Measurements from ENCODE around the gene DTX3L. TPM values are rescaled to one million over a fixed set of nuclear protein-coding genes. Genes with fewer than 3 reads are reported as not detected.
"Not testable (repeated sequence)": the region's sequence is repeated elsewhere in the genome, so short reads cannot be mapped to it uniquely, and the experiment has no call there.

DTX3L gene
- total and polyA plus RNA-seq, 2 experiments from 2014 or later: 0.04 to 0.33 TPM

GRCh38 chr3:122559906-122560305 is 4.2 kb upstream of the DTX3L start:
- Histone ChIP-seq H3K27me3 (peaks cover 7% of the 10 kb centered on the region), H3K27ac (no peak overlapping the region), H3K36me3 (no peaks in the 10 kb centered on the region), H3K4me1 (ENCODE audit: low read depth) (no peaks in the 10 kb centered on the region), H3K9me3 (ENCODE audit: low read depth) (no peaks in the 10 kb centered on the region), H3K4me3 (no peak overlapping the region)
- TF ChIP-seq, protein P1, sequence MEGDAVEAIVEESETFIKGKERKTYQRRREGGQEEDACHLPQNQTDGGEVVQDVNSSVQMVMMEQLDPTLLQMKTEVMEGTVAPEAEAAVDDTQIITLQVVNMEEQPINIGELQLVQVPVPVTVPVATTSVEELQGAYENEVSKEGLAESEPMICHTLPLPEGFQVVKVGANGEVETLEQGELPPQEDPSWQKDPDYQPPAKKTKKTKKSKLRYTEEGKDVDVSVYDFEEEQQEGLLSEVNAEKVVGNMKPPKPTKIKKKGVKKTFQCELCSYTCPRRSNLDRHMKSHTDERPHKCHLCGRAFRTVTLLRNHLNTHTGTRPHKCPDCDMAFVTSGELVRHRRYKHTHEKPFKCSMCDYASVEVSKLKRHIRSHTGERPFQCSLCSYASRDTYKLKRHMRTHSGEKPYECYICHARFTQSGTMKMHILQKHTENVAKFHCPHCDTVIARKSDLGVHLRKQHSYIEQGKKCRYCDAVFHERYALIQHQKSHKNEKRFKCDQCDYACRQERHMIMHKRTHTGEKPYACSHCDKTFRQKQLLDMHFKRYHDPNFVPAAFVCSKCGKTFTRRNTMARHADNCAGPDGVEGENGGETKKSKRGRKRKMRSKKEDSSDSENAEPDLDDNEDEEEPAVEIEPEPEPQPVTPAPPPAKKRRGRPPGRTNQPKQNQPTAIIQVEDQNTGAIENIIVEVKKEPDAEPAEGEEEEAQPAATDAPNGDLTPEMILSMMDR (IDR thresholded peaks at IDR 0.05; ENCODE audit: low read depth, low read length): no peak
- DNase-seq (ENCODE audit: low read depth in 1 of 2, low spot score in 1 of 2): no peak

DNA sequence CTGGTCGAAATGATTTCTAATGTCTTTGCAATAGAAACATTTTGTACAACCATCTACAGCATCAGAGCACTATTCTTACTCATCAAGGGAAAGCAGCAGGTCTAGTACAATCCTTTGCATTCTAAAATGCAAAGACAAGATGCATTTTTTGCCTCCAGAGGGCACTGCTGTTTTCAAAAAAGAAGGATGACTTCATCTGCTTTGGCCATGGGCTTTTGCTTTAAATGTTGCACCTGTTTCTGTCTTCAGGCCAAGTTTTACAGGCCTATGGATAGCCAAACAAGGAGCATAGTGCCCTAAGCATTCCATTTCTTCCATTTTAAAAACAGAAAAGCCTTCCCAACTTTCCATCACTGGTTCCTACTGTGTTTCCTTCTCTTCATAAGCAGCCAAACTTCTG is 3.5 kb upstream of the DTX3L start:
- Histone ChIP-seq H3K4me3 (no peak overlapping the region), H3K27ac (no peak overlapping the region), H3K27me3 (peaks cover 10% of the 10 kb centered on the region), H3K36me3 (no peaks in the 10 kb centered on the region), H3K4me1 (ENCODE audit: low read depth) (no peaks in the 10 kb centered on the region), H3K9me3 (ENCODE audit: low read depth) (no peaks in the 10 kb centered on the region)
- DNase-seq (ENCODE audit: low read depth in 1 of 2, low spot score in 1 of 2): peak; percentile 60 to 76
- TF ChIP-seq, protein P1 (IDR thresholded peaks at IDR 0.05; ENCODE audit: low read depth, low read length): peak; percentile 59

- H3K9me3 ChIP-seq (ENCODE audit: low read depth): no peaks in the 10 kb centered on the region
Observed at GRCh38 chr3:122562923-122563716, 1.0 kb upstream of the DTX3L start.

DNA sequence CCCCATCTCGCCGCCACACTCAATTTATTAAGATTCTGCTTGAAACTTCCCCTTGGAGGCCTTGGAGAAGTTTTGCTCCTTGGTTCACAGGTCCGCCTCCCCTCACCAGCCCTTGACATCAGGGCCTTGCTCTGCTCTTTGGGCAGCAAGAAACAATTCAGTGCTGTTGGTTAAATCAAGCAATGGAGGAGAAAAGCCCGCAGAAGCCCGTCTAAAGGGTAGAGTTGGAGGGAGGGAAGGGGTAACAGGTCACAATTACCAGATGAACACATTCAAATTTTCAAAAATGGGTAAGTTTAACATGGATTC is 467 bp upstream of the DTX3L start:
- no peak overlapping the region for H3K4me3 ChIP-seq
- H3K4me1 ChIP-seq (ENCODE audit: low read depth): no peaks in the 10 kb centered on the region
- H3K27ac ChIP-seq: no peak overlapping the region
- H3K9me3 ChIP-seq (ENCODE audit: low read depth): no peaks in the 10 kb centered on the region
- H3K27me3 ChIP-seq: peaks cover 16% of the 10 kb centered on the region
- TF ChIP-seq, protein P1 (IDR thresholded peaks at IDR 0.05; ENCODE audit: low read depth, low read length): no peak
- peak in 1 of 2 donors; percentile 18 for DNase-seq (ENCODE audit: low read depth in 1 of 2, low spot score in 1 of 2)
- H3K36me3 ChIP-seq: no peaks in the 10 kb centered on the region

More at GRCh38 chr3:122562923-122563716, 1.0 kb upstream of the DTX3L start:
- TF ChIP-seq, protein P1 (IDR thresholded peaks at IDR 0.05; ENCODE audit: low read depth, low read length): no peak
- Histone ChIP-seq H3K27me3 (peaks cover 16% of the 10 kb centered on the region), H3K4me3 (no peak overlapping the region), H3K27ac (no peak overlapping the region), H3K4me1 (ENCODE audit: low read depth) (no peaks in the 10 kb centered on the region), H3K36me3 (no peaks in the 10 kb centered on the region)
- DNase-seq (ENCODE audit: low read depth in 1 of 2, low spot score in 1 of 2): peak in 1 of 2 donors; percentile 8

GRCh38 chr3:122568131-122568530 is 4.0 kb downstream of the DTX3L start:
- not testable (repeated sequence) for H3K4me3 ChIP-seq; DNase-seq (ENCODE audit: low read depth in 1 of 2, low spot score in 1 of 2); H3K9me3 ChIP-seq (ENCODE audit: low read depth); H3K27ac ChIP-seq; H3K4me1 ChIP-seq (ENCODE audit: low read depth); H3K36me3 ChIP-seq
- H3K27me3 ChIP-seq: peaks cover 16% of the 10 kb centered on the region

DNA sequence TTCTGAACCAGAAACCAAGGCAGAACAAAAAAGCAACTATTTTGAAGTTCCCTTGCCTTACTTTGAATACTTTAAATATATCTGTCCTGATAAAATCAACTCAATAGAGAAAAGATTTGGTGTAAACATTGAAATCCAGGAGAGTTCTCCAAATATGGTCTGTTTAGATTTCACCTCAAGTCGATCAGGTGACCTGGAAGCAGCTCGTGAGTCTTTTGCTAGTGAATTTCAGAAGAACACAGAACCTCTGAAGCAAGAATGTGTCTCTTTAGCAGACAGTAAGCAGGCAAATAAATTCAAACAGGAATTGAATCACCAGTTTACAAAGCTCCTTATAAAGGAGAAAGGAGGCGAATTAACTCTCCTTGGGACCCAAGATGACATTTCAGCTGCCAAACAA is 4.6 kb downstream of the DTX3L start:
- TF ChIP-seq, protein P1 (IDR thresholded peaks at IDR 0.05; ENCODE audit: low read depth, low read length): no peak
- H3K27me3 ChIP-seq: peaks cover 16% of the 10 kb centered on the region
- DNase-seq (ENCODE audit: low read depth in 1 of 2, low spot score in 1 of 2): no peak
- H3K9me3 ChIP-seq (ENCODE audit: low read depth): no peaks in the 10 kb centered on the region
- H3K27ac ChIP-seq: no peak overlapping the region
- no peak overlapping the region for H3K4me3 ChIP-seq
- no peaks in the 10 kb centered on the region for H3K36me3 ChIP-seq
- H3K4me1 ChIP-seq (ENCODE audit: low read depth): no peaks in the 10 kb centered on the region

Data from cardiac muscle cell (in vitro differentiated cells and primary cell).